Ishikawa (cell line): ENCODE results near the gene PRRX2.

Source experiments
- CEBPB ChIP-seq: IDR thresholded peaks from 2 replicates; pipeline ENCODE4 v1.6.1; 2012
- CREB1 ChIP-seq: IDR thresholded peaks from 2 replicates; pipeline ENCODE4 v1.6.1; 2012; ENCODE audit warnings: low read depth
- EGR1 ChIP-seq: IDR thresholded peaks from 2 replicates; pipeline ENCODE4 v1.6.1; 2012
- EP300 ChIP-seq: IDR thresholded peaks from 2 replicates; pipeline ENCODE4 v1.6.1; 2012; ENCODE audit warnings: borderline replicate concordance
- FOXM1 ChIP-seq: IDR thresholded peaks from 2 replicates; pipeline ENCODE4 v1.6.1; 2012; ENCODE audit warnings: low read depth, borderline replicate concordance
- MAX ChIP-seq: IDR thresholded peaks from 2 replicates; pipeline ENCODE4 v1.6.1; 2012
- NFIC ChIP-seq: IDR thresholded peaks from 2 replicates; pipeline ENCODE4 v1.6.1; 2012
- RAD21 ChIP-seq: IDR thresholded peaks from 2 replicates; pipeline ENCODE4 v1.6.1; 2012; ENCODE audit warnings: low read depth
- REST ChIP-seq: IDR thresholded peaks from 2 replicates; pipeline ENCODE4 v1.6.1; 2012; ENCODE audit warnings: low read depth, mild to moderate bottlenecking
- TAF1 ChIP-seq: IDR thresholded peaks from 2 replicates; pipeline ENCODE4 v1.6.1; 2012; ENCODE audit warnings: low read depth, mild to moderate bottlenecking
- TCF12 ChIP-seq: IDR thresholded peaks from 2 replicates; pipeline ENCODE4 v1.6.1; 2012; ENCODE audit warnings: low read depth
- TEAD4 ChIP-seq: IDR thresholded peaks from 2 replicates; pipeline ENCODE4 v1.6.1; 2012
- USF1 ChIP-seq: IDR thresholded peaks from 2 replicates; pipeline ENCODE4 v1.6.1; 2012
- YY1 ChIP-seq: IDR thresholded peaks from 2 replicates; pipeline ENCODE4 v1.6.1; 2012; ENCODE audit warnings: low read depth
- ZBTB7A ChIP-seq: IDR thresholded peaks from 2 replicates; pipeline ENCODE4 v1.6.1; 2012; ENCODE audit warnings: low read depth

Gene PRRX2

GRCh38 chr9:129739432-129739831, 74.0 kb downstream of the PRRX2 start:
- no peak for TF ChIP-seq EGR1
- TF ChIP-seq CEBPB, result no peak
- no peak for TF ChIP-seq TEAD4
- no peak for TF ChIP-seq FOXM1
- no peak for TF ChIP-seq EP300
- TF ChIP-seq REST, result no peak
- no peak for TF ChIP-seq NFIC
- no peak for TF ChIP-seq CREB1
- TF ChIP-seq TCF12, result no peak
- TF ChIP-seq TAF1, result no peak

- TF ChIP-seq EP300 (no peak), USF1 (no peak), RAD21 (no peak), ZBTB7A (no peak), YY1 (no peak), NFIC (no peak), REST (no peak), EGR1 (no peak), FOXM1 (no peak), TCF12 (no peak)
Observed at GRCh38 chr9:129740174-129740573, 74.7 kb downstream of the PRRX2 start.

GRCh38 chr9:129740666-129741464, 75.4 kb downstream of the PRRX2 start:
- TF ChIP-seq EGR1 (no peak), CREB1 (no peak), EP300 (no peak), TEAD4 (no peak), REST (no peak), FOXM1 (no peak), YY1 (no peak), TCF12 (no peak), TAF1 (no peak), CEBPB (no peak), RAD21 (no peak), MAX (no peak), ZBTB7A (no peak), NFIC (no peak), USF1 (no peak)

GRCh38 chr9:129745200-129745599, 79.8 kb downstream of the PRRX2 start:
- TF ChIP-seq NFIC, result no peak
- TF ChIP-seq TCF12, result no peak
- no peak for TF ChIP-seq REST
- no peak for TF ChIP-seq CEBPB
- TF ChIP-seq ZBTB7A, result no peak
- TF ChIP-seq EGR1, result no peak
- TF ChIP-seq MAX, result no peak
